Measurements from ENCODE around the gene IL1RAPL2. TPM values are rescaled to one million over a fixed set of nuclear protein-coding genes. Genes with fewer than 3 reads are reported as not detected.

Gene IL1RAPL2
- total RNA-seq, 1 donor from 2014 or later = not detected

GRCh38 chrX:105553118-105553517, 987.1 kb downstream of the IL1RAPL2 start:
- H3K27me3 ChIP-seq (ENCODE audit: control insufficient read depth, insufficient read depth, low read length) = no peaks in the 10 kb centered on the region
- no peak for TF ChIP-seq CTCF (IDR thresholded peaks at IDR 0.05; ENCODE audit: insufficient read depth, low read length, severe bottlenecking)
- no peak overlapping the region for H3K4me3 ChIP-seq (ENCODE audit: low read depth, low read length)
- H3K36me3 ChIP-seq (ENCODE audit: control insufficient read depth, insufficient read depth, low read length) = no peaks in the 10 kb centered on the region
- FAIRE-seq (no peak), DNase-seq (ENCODE audit: low read depth) (peak; percentile 87)

DNA sequence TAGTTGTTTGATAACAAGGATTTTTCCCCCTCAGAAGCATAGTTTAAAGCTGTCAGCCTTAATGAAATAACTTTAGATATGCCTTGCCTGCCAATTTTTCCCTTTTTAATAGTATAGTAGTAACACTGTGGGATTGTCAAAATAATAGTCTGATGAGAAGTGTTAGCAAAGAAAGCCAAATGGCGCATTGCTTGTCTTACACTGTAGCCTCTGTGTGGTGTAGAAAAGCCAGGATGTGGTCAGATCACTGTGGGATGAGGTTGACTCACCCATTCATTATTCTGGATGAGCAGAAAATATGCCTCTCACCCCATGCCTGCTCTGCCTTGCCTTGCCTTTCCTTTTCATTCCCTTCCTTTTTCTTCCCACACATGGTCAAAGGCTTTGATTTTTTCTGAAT, 998.5 kb downstream of the IL1RAPL2 start:
- no peak overlapping the region for H3K4me3 ChIP-seq (ENCODE audit: low read depth, low read length)
- no peaks in the 10 kb centered on the region for H3K36me3 ChIP-seq (ENCODE audit: control insufficient read depth, insufficient read depth, low read length)
- H3K27me3 ChIP-seq (ENCODE audit: control insufficient read depth, insufficient read depth, low read length) = no peaks in the 10 kb centered on the region
- TF ChIP-seq CTCF (IDR thresholded peaks at IDR 0.05; ENCODE audit: insufficient read depth, low read length, severe bottlenecking) = no peak
- FAIRE-seq (no peak), DNase-seq (ENCODE audit: low read depth) (peak; percentile 75)

- FAIRE-seq = no peak
- Histone ChIP-seq H3K4me3 (ENCODE audit: low read depth, low read length) (no peak overlapping the region), H3K27me3 (ENCODE audit: control insufficient read depth, insufficient read depth, low read length) (no peaks in the 10 kb centered on the region), H3K36me3 (ENCODE audit: control insufficient read depth, insufficient read depth, low read length) (no peaks in the 10 kb centered on the region)
- DNase-seq (ENCODE audit: low read depth) = no peak
- TF ChIP-seq CTCF (IDR thresholded peaks at IDR 0.05; ENCODE audit: insufficient read depth, low read length, severe bottlenecking) = no peak
Measured at GRCh38 chrX:105565856-105566255, 999.9 kb downstream of the IL1RAPL2 start.

DNA sequence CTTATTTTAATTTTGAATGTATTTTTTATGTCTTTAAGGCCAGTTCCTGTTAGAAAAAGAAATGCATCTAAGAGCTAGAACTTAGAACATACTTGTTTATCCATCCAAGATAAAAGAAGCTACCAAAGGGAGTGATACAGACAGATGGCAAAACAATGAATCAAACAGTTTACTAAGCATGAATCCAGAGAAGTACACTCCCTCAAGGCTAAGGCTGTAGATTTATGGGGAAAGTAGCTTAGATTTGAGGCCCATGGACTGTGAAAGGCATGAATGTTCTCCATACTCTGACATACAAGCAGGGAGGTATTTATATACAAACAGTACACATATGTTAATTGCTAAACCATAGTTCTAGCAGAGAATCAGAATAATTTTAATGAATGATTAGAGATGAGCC, 1001.1 kb downstream of the IL1RAPL2 start:
- no peak for DNase-seq (ENCODE audit: low read depth)
- H3K27me3 ChIP-seq (ENCODE audit: control insufficient read depth, insufficient read depth, low read length) = no peaks in the 10 kb centered on the region
- FAIRE-seq = no peak
- H3K4me3 ChIP-seq (ENCODE audit: low read depth, low read length) = no peak overlapping the region
- no peaks in the 10 kb centered on the region for H3K36me3 ChIP-seq (ENCODE audit: control insufficient read depth, insufficient read depth, low read length)
- TF ChIP-seq CTCF (IDR thresholded peaks at IDR 0.05; ENCODE audit: insufficient read depth, low read length, severe bottlenecking) = no peak

DNA sequence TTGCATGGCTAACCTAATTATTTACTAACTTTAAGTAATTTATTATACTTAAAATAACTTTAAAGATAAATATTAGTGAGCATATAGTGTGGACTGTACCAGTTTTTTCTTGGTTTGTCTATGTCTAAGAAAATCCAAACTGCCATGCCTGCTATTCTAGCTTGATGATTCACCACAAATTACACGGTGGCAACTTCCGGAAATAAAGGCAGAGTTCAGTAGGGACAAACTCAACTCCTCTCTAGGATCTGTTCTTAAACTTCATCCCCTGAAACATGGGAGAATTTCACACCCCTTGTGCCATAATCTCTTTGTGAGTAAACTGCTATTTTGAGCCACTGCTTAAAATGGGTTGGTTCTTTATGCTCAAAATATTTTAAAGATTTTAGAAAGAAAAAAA, 1042.7 kb downstream of the IL1RAPL2 start:
- FAIRE-seq = no peak
- TF ChIP-seq CTCF (IDR thresholded peaks at IDR 0.05; ENCODE audit: insufficient read depth, low read length, severe bottlenecking) = no peak

GRCh38 chrX:105609530-105609929, 1043.5 kb downstream of the IL1RAPL2 start:
- no peak for DNase-seq (ENCODE audit: low read depth)
- TF ChIP-seq CTCF (IDR thresholded peaks at IDR 0.05; ENCODE audit: insufficient read depth, low read length, severe bottlenecking) = no peak
- no peaks in the 10 kb centered on the region for H3K27me3 ChIP-seq (ENCODE audit: control insufficient read depth, insufficient read depth, low read length)
- no peaks in the 10 kb centered on the region for H3K36me3 ChIP-seq (ENCODE audit: control insufficient read depth, insufficient read depth, low read length)
- no peak for FAIRE-seq
- no peak overlapping the region for H3K4me3 ChIP-seq (ENCODE audit: low read depth, low read length)

More for the DNA sequence above, 1042.7 kb downstream of the IL1RAPL2 start:
- Histone ChIP-seq H3K36me3 (ENCODE audit: control insufficient read depth, insufficient read depth, low read length) (no peaks in the 10 kb centered on the region), H3K27me3 (ENCODE audit: control insufficient read depth, insufficient read depth, low read length) (no peaks in the 10 kb centered on the region), H3K4me3 (ENCODE audit: low read depth, low read length) (no peak overlapping the region)
- peak; percentile 17 for DNase-seq (ENCODE audit: low read depth)
